ENCODE data around the gene CAMK1D. TPM values are rescaled to one million over a fixed set of nuclear protein-coding genes. Genes with fewer than 3 reads are reported as not detected.

CAMK1D gene
- total and polyA plus RNA-seq, 2 of the 8 experiments (the other 6 are each of a cell fraction or from before 2014, with no cell fraction given) = 3.5 to 10.6 TPM

- no peak for TF ChIP-seq CHD7 (IDR thresholded peaks at IDR 0.05; ENCODE audit: insufficient replicate concordance, low read length)
- no peak for TF ChIP-seq SIN3A (conservative IDR thresholded peaks at IDR 0.05 in 1 of 2, IDR thresholded peaks at IDR 0.05 in 1 of 2; ENCODE audit: low read depth in 1 of 2, low read length in 2 of 2)
- TF ChIP-seq RAD21 (IDR thresholded peaks at IDR 0.05 in 1 of 2, conservative IDR thresholded peaks at IDR 0.05 in 1 of 2; ENCODE audit: low read depth in 2 of 2, low read length in 2 of 2) = no peak
- no peak for TF ChIP-seq HDAC6 (IDR thresholded peaks at IDR 0.05; ENCODE audit: low read depth, low read length)
- no peak for TF ChIP-seq POLR2AphosphoS5 (IDR thresholded peaks at IDR 0.05; ENCODE audit: low read depth, low read length)
- no peak for TF ChIP-seq POU5F1 (IDR thresholded peaks at IDR 0.05; ENCODE audit: low read depth, low read length)
- no peak for TF ChIP-seq NANOG (IDR thresholded peaks at IDR 0.05; ENCODE audit: insufficient read depth, low read depth, low read length, poor library complexity, severe bottlenecking)
- TF ChIP-seq CBX5 (IDR thresholded peaks at IDR 0.05; ENCODE audit: low read depth, low read length) = no peak
These were observed 523.8 kb downstream of the CAMK1D start (continued) for GRCh38 chr10:12873172-12873571.

Measured in H1 (cell line).